Measurements from ENCODE around the gene CNTN1.
A peak's percentile ranks its signal among the peaks of the same experiment; 100 is the strongest.
"Not testable (repeated sequence)": the region's sequence is repeated elsewhere in the genome, so short reads cannot be mapped to it uniquely, and the experiment has no call there.

Gene CNTN1

GRCh38 chr12:40711121-40711520 lies 18.9 kb downstream of the CNTN1 start:
- DNase-seq: no peak

- DNase-seq: no peak
Observed at GRCh38 chr12:40714636-40715035, 22.4 kb downstream of the CNTN1 start.

- no peak for DNase-seq
Observed at GRCh38 chr12:40716037-40716436, 23.8 kb downstream of the CNTN1 start.

- DNase-seq: no peak
Observed at GRCh38 chr12:40717576-40717975, 25.3 kb downstream of the CNTN1 start.

- DNase-seq: no peak
Observed at GRCh38 chr12:40718878-40719372, 26.7 kb downstream of the CNTN1 start.

GRCh38 chr12:40723001-40723400 lies 30.8 kb downstream of the CNTN1 start:
- DNase-seq: no peak

- DNase-seq: peak; percentile 3
Observed at GRCh38 chr12:40726366-40726765, 34.1 kb downstream of the CNTN1 start.

GRCh38 chr12:40727774-40728483 lies 35.7 kb downstream of the CNTN1 start:
- DNase-seq: peak; percentile 7

- no peak for DNase-seq
Observed at GRCh38 chr12:40730281-40730680, 38.0 kb downstream of the CNTN1 start.

- no peak for DNase-seq
Observed at GRCh38 chr12:40733871-40734270, 41.6 kb downstream of the CNTN1 start.

- no peak for DNase-seq
Observed at GRCh38 chr12:40734276-40734675, 42.0 kb downstream of the CNTN1 start.

GRCh38 chr12:40735551-40736230 lies 43.5 kb downstream of the CNTN1 start:
- no peak for DNase-seq

GRCh38 chr12:40737416-40737815 lies 45.2 kb downstream of the CNTN1 start:
- DNase-seq: not testable (repeated sequence)

- no peak for DNase-seq
Observed at GRCh38 chr12:40738856-40739255, 46.6 kb downstream of the CNTN1 start.

- no peak for DNase-seq
Observed at GRCh38 chr12:40742041-40742440, 49.8 kb downstream of the CNTN1 start.

GRCh38 chr12:40745386-40745785 lies 53.1 kb downstream of the CNTN1 start:
- no peak for DNase-seq

GRCh38 chr12:40749863-40750262 lies 57.6 kb downstream of the CNTN1 start:
- DNase-seq: no peak

GRCh38 chr12:40752011-40752410 lies 59.8 kb downstream of the CNTN1 start:
- DNase-seq: no peak

GRCh38 chr12:40760821-40761220 lies 68.6 kb downstream of the CNTN1 start:
- no peak for DNase-seq

- no peak for DNase-seq
Observed at GRCh38 chr12:40762072-40762471, 69.8 kb downstream of the CNTN1 start.

- DNase-seq: no peak
Observed at GRCh38 chr12:40768125-40768864, 76.1 kb downstream of the CNTN1 start.

- DNase-seq: no peak
Observed at GRCh38 chr12:40769846-40770245, 77.6 kb downstream of the CNTN1 start.

- no peak for DNase-seq
Observed at GRCh38 chr12:40770781-40771180, 78.5 kb downstream of the CNTN1 start.

GRCh38 chr12:40775661-40776060 lies 83.4 kb downstream of the CNTN1 start:
- DNase-seq: no peak

All from T1000 (cell line).